Measurements from ENCODE around the gene CCDC43.

GRCh38 chr17:44719444-44719843 lies 29.9 kb upstream of the CCDC43 start:
- no peak for TF ChIP-seq CTCF (IDR thresholded peaks at IDR 0.05; ENCODE audit: insufficient read depth, low read length, poor library complexity, severe bottlenecking)
- no peak for TF ChIP-seq EZH2phosphoT487 (conservative IDR thresholded peaks at IDR 0.05; ENCODE audit: low read length)
